ENCODE results near the gene CLMN.

GRCh38 chr14:95227279-95227860 is 92.3 kb downstream of the CLMN start:
- TF ChIP-seq, protein P1, sequence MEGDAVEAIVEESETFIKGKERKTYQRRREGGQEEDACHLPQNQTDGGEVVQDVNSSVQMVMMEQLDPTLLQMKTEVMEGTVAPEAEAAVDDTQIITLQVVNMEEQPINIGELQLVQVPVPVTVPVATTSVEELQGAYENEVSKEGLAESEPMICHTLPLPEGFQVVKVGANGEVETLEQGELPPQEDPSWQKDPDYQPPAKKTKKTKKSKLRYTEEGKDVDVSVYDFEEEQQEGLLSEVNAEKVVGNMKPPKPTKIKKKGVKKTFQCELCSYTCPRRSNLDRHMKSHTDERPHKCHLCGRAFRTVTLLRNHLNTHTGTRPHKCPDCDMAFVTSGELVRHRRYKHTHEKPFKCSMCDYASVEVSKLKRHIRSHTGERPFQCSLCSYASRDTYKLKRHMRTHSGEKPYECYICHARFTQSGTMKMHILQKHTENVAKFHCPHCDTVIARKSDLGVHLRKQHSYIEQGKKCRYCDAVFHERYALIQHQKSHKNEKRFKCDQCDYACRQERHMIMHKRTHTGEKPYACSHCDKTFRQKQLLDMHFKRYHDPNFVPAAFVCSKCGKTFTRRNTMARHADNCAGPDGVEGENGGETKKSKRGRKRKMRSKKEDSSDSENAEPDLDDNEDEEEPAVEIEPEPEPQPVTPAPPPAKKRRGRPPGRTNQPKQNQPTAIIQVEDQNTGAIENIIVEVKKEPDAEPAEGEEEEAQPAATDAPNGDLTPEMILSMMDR (IDR thresholded peaks at IDR 0.05) = no peak
- no peak for TF ChIP-seq POLR2AphosphoS5 (IDR thresholded peaks at IDR 0.05)
- TF ChIP-seq POLR2A (IDR thresholded peaks at IDR 0.05) = no peak
- no peak for TF ChIP-seq EP300 (IDR thresholded peaks at IDR 0.05)
